ENCODE results near the gene NCS1.

Gene NCS1

DNA sequence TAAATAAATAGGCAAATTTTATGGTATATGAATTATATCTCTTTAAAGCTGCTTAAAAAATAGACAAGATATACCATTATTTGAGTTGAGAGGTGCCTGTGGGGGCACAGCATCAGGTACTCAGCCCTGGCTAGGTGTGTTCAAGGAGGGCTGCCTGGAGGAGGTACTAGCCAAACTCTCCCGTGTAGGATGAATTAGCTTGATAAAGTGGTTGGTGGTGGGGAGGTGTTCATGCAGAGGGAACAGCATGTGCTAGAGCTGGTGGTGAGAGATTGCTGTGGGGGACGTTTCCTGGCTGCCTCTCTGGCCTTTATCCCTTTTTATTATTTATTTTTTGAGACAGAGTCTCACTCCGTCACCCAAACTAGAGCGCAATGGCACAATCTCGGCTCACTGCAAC, 23.2 kb upstream of the NCS1 start:
- no peak for DNase-seq

DNA sequence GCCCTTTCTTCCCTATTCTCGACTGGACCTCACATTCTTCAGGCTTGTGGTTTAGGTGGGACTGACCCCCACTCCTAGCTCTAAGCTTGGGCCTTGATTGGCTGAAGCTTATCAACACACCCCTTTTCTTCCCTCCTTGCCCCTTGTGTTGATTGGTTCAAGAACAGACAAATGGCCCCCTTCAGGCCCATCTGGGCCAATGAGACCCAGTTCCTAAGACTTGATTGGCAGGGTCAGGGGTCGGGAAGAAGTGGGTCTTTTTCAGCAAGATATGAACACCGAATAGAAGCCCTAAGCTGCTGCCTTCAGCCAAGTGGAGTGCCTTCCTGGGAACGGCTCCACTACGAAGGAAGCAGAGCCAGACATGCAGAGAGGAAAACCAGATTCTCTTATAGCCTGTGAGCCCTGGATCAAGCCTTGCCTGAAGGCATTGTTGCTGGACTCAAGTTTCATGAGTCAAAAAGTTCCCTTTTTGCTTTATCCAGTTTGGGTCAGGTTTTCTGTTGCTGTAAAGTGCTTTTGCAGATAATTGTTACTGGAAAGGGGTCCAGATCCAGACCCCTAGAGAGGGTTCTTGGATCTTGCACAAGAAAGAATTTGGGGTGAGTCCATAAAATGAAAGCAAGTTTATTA, 22.4 kb upstream of the NCS1 start:
- DNase-seq, result no peak

DNA sequence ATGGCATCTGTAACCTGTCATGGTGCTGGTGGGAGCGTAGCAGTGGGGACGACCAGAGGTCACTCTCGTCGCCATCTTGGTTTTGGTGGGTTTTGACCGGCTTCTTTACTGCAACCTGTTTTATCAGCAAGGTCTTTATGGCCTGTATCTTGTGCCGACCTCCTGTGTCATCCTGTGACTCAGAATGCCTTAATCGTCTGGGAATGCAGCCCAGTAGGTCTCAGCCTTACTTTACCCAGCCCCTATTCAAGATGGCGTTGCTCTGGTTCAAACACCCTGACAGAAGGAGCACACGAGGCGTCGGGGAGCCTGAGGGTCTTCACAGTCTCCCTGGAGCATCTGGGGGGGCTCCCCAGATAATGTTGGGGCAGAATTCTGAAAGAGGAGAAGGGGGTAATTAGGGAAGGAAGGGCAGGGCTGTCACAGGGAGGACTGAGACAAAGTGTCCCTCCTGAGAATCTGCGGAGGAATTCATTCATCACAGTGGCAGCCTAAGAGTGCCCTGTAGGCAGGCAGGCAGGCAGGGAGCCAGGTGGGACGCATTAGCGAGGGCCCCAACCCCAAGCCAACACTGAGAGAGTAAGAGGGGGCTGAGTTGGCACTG, 21.3 kb upstream of the NCS1 start:
- no peak for DNase-seq

DNA sequence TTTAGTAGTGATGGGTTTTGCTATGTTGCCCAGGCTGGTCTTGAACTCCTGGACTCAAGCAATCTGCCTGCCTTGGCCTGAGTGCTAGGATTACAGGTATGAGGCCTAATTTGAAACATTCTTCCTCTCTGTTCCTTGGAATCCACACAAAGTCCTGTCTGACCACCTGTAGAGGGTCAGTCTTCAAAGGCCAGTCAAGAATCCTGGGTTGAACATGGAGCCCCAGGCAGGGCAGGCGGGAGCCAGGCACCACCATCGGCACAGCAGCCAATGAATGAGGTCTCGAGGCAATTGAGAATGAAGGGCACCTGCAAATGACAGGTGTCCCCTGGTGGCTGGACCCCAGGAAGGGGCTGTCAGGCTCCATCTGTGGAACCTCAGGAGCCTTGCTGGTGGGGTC, 17.4 kb upstream of the NCS1 start:
- DNase-seq, result no peak

DNA sequence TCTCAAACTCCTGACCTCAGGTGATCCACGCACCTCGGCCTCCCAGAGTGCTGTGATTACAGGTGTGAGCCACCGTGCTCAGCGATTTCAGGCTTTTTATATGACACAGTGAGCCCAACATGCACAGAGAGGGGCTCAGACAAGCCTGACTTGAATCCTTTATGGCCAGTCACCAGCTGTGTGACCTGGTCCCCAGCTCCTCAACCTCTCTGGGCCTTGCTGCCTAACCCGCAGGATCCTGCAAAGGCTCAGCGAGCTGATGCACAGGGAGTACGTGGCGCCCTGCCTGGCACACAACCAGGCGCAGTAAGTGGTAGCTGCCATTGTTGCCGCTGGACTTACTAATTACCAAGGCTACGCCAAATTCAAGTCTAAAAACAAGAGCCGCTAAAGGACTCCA, 16.6 kb upstream of the NCS1 start:
- DNase-seq, result no peak

DNA sequence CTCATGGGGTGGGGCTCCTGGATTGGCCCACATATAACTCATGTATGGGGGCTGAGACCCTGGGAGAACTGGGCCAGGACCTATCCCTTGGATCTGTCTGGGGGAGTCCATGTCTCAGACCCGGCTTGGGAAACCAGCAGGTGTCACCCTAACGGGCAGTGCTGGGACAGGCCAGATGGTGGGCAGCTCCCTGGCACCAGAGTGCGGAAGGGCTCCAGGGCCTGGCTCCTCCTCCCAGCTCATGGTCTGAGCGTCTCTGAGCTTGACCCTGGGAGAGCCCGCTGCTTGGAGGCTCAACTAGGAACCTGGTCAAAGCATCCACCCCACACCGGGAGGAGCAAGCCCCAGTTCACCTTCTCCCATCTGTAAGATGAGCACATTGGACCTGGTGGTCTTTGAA, 15.5 kb upstream of the NCS1 start:
- DNase-seq, result no peak

DNA sequence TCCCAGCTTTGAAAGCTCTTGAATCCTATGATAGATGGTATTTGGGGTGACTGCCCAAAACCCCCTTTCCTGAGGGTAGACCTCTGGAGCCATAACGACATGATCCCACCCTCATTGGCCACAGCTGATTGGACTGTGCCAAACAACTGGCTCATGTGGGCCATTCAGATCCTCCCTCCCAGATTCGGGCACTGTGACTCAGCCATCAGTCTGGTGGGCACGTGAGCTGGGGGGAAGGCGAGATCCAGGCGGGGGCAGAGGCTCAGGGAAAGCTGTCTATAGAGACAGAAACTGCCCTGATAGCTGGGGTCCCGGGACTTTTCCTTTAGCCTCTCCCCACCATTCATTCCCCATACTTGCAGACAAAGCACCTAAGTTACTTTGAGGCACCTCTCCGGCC, 15.1 kb upstream of the NCS1 start:
- DNase-seq, result no peak

DNA sequence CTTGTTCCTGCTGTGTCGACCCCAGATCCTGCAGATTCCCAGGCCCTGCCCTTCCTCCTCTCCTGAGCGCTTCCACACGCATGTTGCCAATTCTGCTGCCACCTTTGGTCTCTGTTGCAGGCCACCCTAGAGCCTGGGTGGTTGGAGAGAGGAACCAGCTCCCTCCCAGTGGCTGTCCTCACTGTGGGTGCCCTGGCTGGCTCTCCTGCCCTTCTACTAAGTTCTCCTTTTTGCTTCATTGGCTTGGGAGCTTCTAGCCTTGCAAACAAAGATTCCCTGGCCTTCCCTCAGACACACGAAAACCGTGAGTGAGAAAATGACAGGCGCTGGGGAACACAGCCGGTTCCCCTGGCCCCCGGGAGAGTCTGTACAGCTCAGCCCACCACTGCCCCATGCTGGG, 14.2 kb upstream of the NCS1 start:
- no peak for DNase-seq

DNA sequence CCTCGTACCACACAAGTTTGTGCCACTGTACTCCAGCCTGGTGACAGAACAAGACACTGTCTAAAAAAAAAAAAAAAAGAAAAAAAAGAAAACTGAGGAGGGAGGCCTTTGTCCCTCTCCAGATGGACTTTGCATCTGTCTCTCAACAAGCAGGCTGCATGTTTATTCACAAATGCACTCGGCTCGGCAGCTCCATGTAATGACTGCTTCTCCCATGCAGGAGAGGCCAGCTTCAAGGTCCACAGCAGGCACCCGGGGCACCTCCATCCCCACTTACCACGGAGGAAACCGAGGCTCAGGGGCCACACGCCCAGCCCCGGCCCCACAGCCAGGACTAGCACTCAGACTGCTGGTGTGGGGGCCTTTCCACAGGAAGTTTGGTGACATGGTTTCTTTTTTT, 13.1 kb upstream of the NCS1 start:
- no peak for DNase-seq

DNA sequence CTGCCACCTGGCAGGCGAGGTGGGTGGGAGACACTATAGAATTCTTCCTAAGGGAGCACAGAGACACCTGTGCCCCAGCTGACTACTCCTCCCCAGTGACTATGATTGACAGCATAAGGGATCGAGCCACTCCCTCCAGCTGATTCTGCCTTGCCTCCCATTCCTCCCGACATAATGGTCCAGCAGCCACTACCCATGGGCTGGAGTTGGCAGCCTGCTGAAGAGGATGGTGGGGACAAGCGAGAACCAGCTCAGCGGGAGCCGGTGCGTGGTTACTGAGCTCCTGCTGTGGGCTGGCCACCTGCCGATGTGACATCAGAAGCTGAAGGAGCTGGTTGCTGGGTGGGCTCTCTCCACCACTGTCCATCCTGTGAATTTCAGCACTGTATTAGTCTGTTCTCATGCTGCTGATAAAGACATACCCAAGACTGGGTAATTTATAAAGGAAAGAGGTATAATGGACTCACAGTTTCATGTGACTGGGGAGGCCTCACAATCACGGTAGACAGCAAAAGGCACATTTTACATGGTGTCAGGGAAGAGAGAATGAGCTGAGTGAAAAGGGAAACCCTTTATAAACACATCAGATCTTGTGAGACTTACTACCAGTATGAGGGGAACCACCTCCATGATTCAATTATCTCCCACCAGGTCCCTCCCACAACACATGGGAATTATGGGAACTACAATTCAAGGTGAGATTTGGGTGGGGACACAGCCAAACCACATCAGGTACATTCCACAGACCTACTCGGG, 12.1 kb upstream of the NCS1 start:
- DNase-seq, result peak; percentile 7

DNA sequence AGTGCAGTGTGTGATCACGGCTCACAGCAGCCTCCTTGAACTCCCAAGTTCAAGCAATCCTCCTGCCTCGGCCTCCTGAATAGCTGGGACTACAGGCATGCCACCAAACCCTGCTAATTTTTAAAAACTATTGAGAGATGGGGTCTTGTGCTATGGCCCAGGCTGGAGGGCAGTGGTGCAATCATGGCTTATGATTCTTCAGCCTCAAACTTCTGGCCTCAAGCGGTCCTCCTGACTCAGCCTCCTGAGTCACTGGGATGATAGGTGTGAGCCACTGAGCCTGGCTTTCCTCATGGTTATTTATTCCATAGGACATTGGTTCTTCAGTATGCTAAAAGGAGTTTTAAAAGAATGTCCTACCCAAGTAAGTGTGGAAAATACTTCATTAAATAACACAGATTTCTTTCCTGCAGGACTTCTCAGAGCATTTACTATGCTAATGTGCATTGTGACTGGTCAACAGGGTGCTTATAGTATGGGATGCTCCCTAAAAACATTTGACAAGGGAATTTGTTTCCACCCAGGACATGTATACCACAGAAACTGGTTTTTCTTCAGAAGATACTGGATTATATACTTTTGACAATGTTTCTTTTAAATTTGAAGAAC, 11.2 kb upstream of the NCS1 start:
- DNase-seq, result no peak

DNA sequence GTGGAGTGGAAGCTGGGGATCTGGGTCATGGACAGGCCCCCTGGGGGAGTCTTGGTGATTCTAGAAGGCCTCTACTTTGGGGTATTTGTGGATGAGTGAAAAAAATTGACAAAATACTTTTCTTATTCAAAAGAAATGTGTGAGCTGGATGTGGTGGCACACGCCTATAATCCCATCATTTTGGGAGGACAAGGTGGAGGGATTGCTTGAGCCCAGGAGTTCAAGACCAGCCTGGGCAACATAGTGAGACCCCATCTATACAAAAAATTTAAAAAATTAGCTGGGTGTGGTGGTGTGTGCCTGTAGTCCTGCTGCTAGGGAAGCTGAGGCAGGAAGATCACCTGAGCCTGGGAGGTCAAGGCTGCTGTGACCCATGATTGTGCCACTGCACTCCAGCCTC, 6.6 kb upstream of the NCS1 start:
- no peak for DNase-seq

DNA sequence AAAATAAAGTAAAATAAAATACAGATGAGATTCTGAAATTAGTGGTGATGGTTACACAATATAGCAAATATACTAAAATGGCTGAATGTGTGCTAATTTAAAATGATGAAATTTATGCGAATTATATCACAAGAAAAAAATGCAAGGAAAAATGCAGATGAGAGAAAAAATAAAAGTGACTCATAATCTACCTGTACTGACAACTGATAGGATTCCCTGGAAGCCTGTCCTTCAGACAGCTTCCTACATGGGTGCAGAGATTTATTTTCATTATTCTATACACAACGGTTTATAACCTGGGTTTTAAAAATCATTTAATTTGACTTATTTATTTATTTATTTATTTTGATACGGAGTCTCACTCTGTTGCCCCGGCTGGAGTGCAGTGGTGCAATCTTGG, 5.8 kb upstream of the NCS1 start:
- no peak for DNase-seq

DNA sequence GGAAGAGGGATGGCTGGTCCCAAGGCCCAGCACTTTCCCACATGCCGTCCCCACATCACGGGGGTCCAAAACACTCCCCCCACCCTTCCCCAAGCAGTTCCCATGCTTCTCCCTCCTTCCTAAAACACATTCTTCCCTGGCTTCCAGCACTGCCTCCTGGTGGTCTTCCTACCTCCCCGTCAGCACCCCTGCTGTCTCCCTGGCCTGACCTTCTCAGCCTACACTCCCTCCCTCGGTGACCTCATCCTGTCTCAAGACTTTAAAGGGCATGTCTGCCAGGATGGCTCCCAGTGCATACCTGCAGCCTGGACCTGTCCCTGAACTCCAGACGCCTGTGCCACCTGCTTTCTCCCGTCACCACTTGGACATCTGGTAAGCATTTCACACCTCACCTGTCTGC, 4.3 kb upstream of the NCS1 start:
- no peak for DNase-seq

DNA sequence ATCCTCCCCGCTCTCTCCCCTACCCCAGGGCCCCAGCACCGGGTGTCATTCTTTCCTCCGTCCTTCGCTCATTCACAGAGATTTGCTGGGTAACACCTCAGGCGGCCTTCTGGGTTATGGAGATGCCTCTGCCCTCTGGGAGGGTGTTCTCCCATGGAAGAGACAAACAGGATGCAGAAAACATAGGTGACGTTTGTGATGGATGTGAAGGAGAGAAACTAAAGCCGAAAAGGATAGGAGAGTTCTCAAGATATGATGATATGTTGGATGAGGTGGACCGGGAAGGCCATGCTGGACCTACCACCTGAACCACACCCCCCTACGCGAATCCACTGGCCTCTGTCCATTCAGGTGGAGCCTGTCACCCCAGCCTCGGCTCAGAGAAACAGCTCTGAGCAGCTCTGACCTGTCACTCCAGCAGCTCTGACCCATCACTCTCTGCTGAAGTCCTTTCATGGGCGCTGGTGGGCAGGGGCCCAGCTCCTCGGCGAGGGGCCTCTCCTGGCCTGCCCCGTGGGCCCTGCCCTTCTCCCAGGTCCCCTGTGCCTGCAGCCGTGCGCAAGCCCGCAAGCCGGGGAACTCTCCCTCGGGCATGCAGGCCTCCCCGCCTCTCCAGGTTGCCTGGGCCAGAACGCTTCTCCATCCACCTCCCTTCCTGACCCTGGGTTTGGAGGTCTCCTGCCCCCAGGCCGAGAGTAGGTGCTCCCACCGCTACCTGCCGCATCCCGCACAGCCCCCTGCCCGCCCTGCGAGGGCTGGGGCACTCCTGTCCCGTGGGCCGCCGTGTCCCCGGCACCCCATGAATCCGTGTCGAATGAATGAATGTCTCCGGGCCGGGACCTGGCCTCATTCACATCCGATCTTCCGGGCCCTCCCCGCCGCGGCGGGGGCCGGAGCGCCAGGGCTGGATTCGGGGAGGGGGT, 717 bp upstream of the NCS1 start:
- no peak for DNase-seq

DNA sequence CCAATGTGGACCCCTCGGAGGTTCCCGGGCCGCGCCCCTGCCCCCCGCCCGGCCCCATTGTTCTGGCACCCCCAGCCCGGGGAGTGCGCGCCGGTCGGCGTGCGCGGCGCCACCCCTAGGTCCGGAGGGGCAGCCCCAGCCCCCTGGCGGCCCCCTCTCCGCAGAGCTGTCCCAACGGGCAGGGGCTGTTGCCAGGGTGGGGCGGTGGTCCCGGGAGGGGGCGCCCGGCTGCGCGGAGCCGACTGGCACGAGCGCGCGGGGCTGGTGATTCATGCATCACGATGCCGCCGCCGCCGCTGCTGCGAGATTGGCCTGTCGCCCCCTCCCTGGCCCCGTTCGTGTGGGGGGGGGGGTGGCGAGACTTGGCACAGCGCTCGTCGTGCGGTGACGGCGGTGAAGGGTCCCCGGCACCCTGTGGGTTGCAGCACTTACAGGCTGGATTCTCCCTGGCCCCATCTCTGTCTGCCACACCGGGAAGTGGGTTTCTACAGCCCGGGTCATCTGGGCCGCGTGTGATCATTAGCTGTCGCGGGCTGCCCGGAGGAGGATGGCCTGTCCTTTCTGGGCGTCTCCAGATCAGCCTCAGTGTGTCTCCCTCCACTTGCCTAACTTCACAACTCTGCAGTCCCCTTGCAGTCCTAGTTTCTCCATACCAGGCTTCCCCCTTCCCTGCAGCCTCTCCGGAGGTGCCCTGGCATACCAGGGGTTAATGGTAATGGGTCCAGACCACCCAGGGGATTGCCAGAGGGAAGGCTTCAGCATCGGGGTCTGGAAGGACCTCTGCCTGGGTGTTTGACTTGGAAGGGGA, 858 bp downstream of the NCS1 start:
- DNase-seq, result no peak

DNA sequence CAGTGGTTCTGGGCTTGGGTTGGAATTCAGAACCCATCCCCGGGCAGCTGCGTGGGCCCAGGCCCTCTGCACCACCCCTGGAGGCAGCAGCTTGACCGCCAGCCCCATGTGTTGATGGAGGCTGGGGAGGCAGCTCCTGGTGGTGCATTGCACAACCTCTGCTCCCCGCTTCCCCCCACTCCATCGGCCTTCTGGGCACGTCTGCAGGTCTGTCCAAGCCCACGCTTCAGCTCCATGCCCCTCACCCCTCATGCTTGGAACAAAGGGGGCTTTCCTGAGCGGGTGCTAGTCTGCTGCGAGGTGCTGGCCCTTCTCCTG, 1.4 kb downstream of the NCS1 start:
- DNase-seq, result no peak

DNA sequence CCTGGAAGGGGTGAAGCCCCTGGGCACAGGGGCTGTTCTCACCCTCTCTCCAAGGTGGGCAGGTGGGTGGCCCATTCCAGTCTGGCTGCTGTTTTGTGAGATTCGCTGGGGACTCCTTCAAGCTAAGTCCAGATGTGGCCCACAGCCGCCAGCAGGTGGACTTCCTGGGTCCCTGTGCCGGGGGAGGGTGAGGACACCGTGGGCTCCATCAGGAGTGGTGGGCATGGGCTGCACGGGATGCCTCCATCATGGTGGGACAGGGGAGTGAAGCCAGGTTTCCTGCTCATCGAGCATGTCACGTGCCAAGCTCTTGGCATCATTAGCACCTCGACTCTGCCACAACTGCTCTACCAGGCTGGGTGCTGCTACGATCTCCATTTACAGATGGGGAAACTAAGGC, 1.8 kb downstream of the NCS1 start:
- DNase-seq, result no peak

DNA sequence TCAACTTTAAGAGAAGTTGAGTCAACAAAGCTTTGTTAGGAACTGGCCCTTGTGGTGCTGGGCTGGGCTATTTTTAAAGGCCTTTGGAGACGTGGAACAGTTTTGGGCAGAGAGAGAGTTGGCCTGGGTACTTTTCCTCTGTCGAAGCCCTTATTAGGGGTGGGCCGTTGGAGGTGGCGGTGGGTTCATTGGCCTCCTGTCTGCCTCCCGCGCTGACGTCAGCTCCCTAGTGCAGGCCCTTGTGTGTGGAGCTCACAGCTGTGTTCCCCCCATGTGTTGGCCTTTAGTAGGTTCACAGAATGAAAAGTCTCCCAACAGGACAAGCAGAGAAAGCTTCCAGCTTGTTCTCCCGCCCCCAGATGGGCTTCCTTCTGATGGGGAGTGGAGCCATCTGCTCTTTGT, 2.7 kb downstream of the NCS1 start:
- no peak for DNase-seq

DNA sequence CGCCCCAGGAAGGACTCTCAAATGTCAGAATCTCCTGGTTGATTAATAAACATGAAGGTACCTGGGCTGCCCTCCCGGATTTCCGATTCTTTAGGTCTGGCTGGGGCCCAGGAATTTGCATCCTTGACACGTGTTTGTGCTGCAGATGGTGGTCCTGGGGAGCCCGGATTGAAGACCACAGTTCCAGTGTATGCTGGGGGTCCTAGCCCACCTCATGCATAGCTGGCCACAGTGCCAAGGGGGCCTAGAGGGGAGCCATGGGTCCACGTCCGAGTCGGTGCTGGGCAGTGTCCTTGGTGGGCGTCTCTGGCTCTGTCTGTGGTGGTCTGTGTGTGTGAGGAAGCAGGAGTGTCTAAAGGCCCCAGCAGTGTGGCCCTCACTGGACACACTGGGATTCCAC, 3.2 kb downstream of the NCS1 start:
- no peak for DNase-seq

DNA sequence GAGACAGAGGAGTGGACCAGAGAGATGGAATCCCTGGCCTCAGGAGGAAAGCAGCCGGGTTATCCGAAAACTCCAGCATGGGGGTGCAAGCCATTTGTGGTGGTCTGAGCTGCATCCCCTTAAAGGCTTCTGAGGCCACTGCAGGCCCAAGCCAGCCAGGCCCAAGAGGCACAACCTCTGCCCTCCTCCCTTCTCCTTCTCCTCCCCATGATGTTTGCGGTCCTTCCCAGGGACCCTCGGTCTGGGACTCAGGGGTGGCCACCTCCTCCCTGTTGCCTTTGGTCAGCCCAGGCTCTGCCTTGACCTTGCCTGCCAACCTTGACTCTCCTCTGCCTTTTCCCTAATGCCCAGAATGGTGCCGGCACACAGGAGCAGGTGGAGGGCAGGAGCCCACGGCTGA, 4.6 kb downstream of the NCS1 start:
- DNase-seq, result no peak
